Peyer's patch (tissue), 4 donors: ENCODE results near the gene LRP11.

ENCODE experiments used
- POLR2A ChIP-seq, 2 donors: fragments of 450-650 bp; IDR thresholded peaks; one replicate each; pipeline ENCODE4 v1.5.1; 2017; ENCODE audit warnings: antibody characterized with exemption in 2 of 2, mild to moderate bottlenecking in 2 of 2, moderate library complexity in 2 of 2
- TF ChIP-seq, protein P1 (sequence below), 6 experiments: fragments of 450-650 bp in 4 of 6; fragments of 200-600 bp in 2 of 6; sonication (generic) in 1 of 6; IDR thresholded peaks; one replicate each; pipeline ENCODE4 v1.5.1; 2017 to 2019; ENCODE audit warnings: antibody characterized with exemption in 6 of 6, mild to moderate bottlenecking in 3 of 6, moderate library complexity in 1 of 6

- no peak for TF ChIP-seq POLR2A (IDR thresholded peaks at IDR 0.05)
- TF ChIP-seq, protein P1, sequence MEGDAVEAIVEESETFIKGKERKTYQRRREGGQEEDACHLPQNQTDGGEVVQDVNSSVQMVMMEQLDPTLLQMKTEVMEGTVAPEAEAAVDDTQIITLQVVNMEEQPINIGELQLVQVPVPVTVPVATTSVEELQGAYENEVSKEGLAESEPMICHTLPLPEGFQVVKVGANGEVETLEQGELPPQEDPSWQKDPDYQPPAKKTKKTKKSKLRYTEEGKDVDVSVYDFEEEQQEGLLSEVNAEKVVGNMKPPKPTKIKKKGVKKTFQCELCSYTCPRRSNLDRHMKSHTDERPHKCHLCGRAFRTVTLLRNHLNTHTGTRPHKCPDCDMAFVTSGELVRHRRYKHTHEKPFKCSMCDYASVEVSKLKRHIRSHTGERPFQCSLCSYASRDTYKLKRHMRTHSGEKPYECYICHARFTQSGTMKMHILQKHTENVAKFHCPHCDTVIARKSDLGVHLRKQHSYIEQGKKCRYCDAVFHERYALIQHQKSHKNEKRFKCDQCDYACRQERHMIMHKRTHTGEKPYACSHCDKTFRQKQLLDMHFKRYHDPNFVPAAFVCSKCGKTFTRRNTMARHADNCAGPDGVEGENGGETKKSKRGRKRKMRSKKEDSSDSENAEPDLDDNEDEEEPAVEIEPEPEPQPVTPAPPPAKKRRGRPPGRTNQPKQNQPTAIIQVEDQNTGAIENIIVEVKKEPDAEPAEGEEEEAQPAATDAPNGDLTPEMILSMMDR (IDR thresholded peaks at IDR 0.05): no peak
These were observed 43.7 kb downstream of the LRP11 start for GRCh38 chr6:149820506-149820905.
